ENCODE measurements around the gene SAMD4A. TPM values are rescaled to one million over a fixed set of nuclear protein-coding genes. Genes with fewer than 3 reads are reported as not detected.

Gene SAMD4A
- total RNA-seq, 4 donors from 2014 or later, result 17.0 to 39.6 (median 21.3) TPM

DNA sequence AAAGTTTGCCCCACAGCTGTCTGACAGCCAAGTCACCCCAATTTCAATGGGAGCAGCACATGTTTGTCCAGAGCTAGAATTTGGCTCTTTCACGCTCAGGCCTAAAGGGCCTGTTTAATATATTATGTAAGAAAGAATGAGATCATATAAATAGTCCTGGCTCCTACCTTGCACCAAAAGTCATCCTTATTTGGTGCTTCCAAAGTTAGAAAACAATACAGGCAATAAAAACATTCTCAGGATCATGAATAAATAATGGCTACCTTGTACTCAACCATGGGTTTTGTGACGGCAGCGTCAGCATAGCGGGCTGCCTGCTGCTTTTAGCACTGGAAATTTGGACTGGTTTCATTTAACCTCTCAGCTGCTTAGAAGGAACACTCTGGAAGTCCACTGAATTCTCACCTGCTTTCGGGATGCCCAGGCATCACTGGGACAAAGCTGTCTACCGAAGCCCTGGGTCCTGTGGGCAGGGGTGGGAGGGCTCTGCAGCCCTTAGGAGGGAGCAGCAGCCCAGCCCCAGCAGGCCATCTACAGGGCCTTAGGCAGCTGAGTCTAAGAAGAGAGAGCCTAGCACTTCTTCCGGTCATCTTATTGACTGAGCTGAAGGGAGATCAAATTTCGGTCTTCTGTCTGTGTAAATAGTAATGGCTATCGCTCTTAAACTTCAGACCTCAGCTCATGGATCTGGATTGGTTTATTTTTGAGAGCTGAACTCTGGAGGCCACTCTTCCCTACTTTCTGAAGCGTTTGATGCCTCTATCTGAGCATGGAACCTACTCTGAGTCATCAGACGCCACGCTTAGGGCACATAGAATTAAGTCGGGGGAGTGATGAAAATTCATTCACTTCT, 106.5 kb downstream of the SAMD4A start:
- Histone ChIP-seq H3K4me1 (peaks cover 0 to 4% (median 0%) of the 10 kb centered on the region in 4 donors), H3K9me3 (no peaks in the 10 kb centered on the region), H3K27ac (peak overlapping the region; percentile 28 to 74 (median 34)), H3K36me3 (no peaks in the 10 kb centered on the region), H3K27me3 (no peaks in the 10 kb centered on the region), H3K4me3 (no peak overlapping the region)
- DNase-seq, result no peak
- TF ChIP-seq, protein P1, sequence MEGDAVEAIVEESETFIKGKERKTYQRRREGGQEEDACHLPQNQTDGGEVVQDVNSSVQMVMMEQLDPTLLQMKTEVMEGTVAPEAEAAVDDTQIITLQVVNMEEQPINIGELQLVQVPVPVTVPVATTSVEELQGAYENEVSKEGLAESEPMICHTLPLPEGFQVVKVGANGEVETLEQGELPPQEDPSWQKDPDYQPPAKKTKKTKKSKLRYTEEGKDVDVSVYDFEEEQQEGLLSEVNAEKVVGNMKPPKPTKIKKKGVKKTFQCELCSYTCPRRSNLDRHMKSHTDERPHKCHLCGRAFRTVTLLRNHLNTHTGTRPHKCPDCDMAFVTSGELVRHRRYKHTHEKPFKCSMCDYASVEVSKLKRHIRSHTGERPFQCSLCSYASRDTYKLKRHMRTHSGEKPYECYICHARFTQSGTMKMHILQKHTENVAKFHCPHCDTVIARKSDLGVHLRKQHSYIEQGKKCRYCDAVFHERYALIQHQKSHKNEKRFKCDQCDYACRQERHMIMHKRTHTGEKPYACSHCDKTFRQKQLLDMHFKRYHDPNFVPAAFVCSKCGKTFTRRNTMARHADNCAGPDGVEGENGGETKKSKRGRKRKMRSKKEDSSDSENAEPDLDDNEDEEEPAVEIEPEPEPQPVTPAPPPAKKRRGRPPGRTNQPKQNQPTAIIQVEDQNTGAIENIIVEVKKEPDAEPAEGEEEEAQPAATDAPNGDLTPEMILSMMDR (IDR thresholded peaks at IDR 0.05), result no peak
- no peak for TF ChIP-seq POLR2A (IDR thresholded peaks at IDR 0.05)

DNA sequence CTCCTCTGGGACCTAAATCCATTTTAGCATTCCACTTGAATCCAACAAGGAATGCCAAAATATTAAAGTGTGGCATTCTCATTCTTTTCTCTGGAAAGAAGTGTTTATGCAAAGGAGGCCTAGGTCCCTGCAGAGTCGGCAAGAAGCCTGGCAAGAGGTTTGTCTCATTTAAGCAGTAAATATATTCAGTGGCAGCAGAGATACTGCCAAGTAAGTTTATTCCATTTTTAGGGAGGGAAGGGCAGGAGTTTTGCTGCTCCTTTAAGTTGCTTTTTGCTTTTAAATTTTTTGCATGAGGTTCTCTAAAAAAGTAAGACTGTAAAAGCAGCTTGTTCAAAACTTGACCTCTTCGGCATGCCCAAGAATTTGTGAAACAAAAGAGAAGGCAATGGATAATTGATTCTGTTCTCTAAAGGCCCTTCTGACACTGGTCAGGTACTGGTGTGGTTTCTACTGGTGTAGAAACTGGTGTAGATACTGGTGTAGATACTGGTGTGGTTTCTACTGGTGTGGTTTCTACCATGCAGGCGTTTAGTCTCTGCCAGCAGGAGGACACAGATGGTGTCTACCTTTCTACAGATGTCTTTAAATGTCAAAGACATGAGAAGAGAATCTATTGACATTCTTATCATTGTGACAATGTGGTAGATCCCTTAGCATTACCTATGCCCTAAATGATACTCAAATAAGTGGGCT, 107.3 kb downstream of the SAMD4A start:
- no peak overlapping the region for H3K4me3 ChIP-seq
- TF ChIP-seq, protein P1 (IDR thresholded peaks at IDR 0.05), result no peak
- no peak for TF ChIP-seq POLR2A (IDR thresholded peaks at IDR 0.05)
- peaks cover 0 to 4% (median 0%) of the 10 kb centered on the region in 4 donors for H3K4me1 ChIP-seq
- no peak for DNase-seq
- peak overlapping the region in 3 of 4 donors; percentile 26 to 74 (median 28) for H3K27ac ChIP-seq
- H3K27me3 ChIP-seq, result no peaks in the 10 kb centered on the region
- no peaks in the 10 kb centered on the region for H3K36me3 ChIP-seq
- no peaks in the 10 kb centered on the region for H3K9me3 ChIP-seq

DNA sequence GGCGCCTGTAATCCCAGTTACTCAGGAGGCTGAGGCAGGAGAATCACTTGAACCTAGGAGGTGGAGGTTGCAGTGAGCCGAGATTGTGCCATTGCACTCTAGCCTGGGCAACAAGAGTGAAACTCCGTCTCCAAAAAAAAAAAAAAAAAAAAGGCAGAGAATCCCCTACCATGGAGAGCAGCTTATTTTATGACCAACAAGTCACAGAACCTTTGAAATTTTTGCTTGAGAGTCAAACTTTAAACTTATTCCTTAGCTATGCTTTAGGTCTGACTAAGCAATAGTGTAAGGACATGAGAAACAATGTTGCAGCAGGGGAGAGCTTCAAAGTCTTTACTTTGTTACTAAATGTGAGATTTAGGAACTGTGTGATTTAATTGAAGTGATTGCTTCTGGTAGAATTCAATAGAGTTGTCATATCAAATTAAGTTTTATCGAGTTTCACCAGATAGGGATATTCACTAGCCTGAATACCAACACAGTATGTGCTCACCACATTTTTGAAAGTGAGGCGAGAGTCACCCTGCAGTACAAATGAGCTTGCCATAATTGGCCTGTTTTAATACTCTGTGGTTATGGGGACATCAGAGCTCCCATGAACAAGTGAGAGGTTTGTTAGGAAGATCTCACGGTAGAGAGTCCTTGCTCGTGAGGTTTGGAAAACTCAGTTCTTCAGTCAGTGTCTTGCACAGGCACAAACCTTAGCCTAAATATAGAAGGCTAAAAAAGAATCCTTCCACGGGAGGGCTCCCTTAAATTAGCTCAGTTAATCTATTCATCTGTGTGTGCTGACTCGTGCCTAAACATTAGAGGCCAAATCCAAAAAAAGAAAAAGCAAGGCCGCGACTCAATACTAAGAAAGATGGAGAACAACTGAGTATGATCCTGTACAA, 108.6 kb downstream of the SAMD4A start:
- H3K27ac ChIP-seq, result peak overlapping the region in 1 of 4 donors; percentile 74
- H3K36me3 ChIP-seq, result no peaks in the 10 kb centered on the region
- H3K27me3 ChIP-seq, result no peaks in the 10 kb centered on the region
- DNase-seq, result no peak
- no peak for TF ChIP-seq POLR2A (IDR thresholded peaks at IDR 0.05)
- TF ChIP-seq, protein P1 (IDR thresholded peaks at IDR 0.05), result no peak
- no peak overlapping the region for H3K4me3 ChIP-seq
- peaks cover 0 to under 1% (median 0%) of the 10 kb centered on the region in 4 donors for H3K4me1 ChIP-seq
- H3K9me3 ChIP-seq, result no peaks in the 10 kb centered on the region

DNA sequence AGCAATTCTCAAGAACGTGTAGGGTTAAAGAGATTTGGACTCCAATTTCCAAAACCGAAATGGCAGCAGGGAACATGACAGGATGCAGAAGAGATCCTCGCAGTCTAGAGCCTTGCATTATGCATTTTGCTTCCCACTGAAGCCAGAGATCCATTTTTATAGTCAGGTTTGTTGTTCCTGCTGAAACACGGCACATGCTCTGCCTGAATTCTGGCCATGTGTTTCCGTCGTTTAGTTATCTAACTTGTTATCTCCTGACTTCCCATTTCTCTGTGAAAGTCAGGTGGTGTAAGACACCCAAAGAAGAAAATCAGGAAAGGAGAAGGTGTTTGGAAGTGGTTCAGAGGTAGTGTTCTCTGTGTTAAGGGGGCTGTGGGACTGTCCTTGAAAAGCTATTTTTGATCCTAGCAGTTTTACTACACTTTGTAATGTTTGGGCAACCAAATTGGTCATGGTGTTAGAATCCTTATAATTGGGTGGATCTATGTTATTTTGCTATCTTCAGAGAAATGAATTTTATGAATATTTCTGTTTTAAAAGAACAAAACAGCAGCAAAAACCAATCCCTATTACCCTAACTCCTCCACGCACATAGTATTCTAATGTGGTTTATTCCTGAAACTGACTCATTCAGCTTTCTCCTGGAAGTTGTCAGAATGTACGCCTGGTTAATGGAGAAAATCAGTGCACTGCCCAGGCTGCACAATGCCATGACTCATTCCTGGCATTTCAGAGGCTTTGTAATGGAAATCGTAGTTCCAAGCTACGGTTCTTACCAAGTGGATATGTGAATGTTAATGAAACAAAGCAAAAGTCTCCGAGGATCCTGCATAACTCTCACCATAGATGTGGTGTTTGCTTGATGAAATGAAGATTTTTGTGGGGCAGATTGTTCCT, 110.1 kb downstream of the SAMD4A start:
- TF ChIP-seq, protein P1 (IDR thresholded peaks at IDR 0.05), result no peak
- TF ChIP-seq POLR2A (IDR thresholded peaks at IDR 0.05), result no peak
- DNase-seq, result no peak
- Histone ChIP-seq H3K4me1 (no peaks in the 10 kb centered on the region), H3K27ac (peak overlapping the region; percentile 2 to 74 (median 25)), H3K36me3 (no peaks in the 10 kb centered on the region), H3K4me3 (no peak overlapping the region), H3K27me3 (no peaks in the 10 kb centered on the region), H3K9me3 (no peaks in the 10 kb centered on the region)
